Smooth muscle cell (in vitro differentiated cells): Measurements from ENCODE around the gene CD44. TPM values are rescaled to one million over a fixed set of nuclear protein-coding genes. Genes with fewer than 3 reads are reported as not detected.

Experiments
- DNase-seq: peaks from one replicate; lab custom pipeline; 2025; ENCODE audit not compliant: unreplicated experiment; lab: John Stamatoyannopoulos, UW
- H2AFZ ChIP-seq: fragments of 200-600 bp; sonication (generic); 2 replicates; pipeline ENCODE4 v1.6.0; 2016; ENCODE audit warnings: antibody characterized with exemption, low read depth, mild to moderate bottlenecking
- H3F3A ChIP-seq: fragments of 200-600 bp; sonication (generic); 2 replicates; pipeline ENCODE4 v1.6.0; 2017; ENCODE audit warnings: antibody characterized with exemption, low read depth
- H3K27ac ChIP-seq: fragments of 200-600 bp; sonication (generic); 2 replicates; pipeline ENCODE4 v1.5.1; 2016; ENCODE audit warnings: low read depth, mild to moderate bottlenecking
- H3K27me3 ChIP-seq: fragments of 200-600 bp; sonication (generic); 2 replicates; pipeline ENCODE4 v1.6.1; 2016; ENCODE audit warnings: low read depth, mild to moderate bottlenecking
- H3K36me3 ChIP-seq: fragments of 200-600 bp; sonication (generic); 2 replicates; pipeline ENCODE4 v1.5.1; 2016; ENCODE audit warnings: low read depth
- H3K4me1 ChIP-seq: fragments of 200-600 bp; sonication (generic); 2 replicates; pipeline ENCODE4 v1.5.1; 2016; ENCODE audit warnings: low read depth
- H3K4me2 ChIP-seq: fragments of 200-600 bp; sonication (generic); 2 replicates; pipeline ENCODE4 v1.6.0; 2016; ENCODE audit warnings: mild to moderate bottlenecking
- H3K4me3 ChIP-seq: fragments of 200-600 bp; sonication (generic); 2 replicates; pipeline ENCODE4 v1.5.1; 2016; ENCODE audit warnings: mild to moderate bottlenecking
- H3K79me2 ChIP-seq: fragments of 200-600 bp; sonication (generic); 2 replicates; pipeline ENCODE4 v1.6.0; 2016; ENCODE audit warnings: low read depth, mild to moderate bottlenecking
- H3K9ac ChIP-seq: fragments of 200-600 bp; sonication (generic); 2 replicates; pipeline ENCODE4 v1.6.0; 2016; ENCODE audit warnings: low read depth
- H3K9me3 ChIP-seq: fragments of 200-600 bp; sonication (generic); replicated peaks from 2 replicates; pipeline ENCODE4 v1.5.1; 2016; ENCODE audit warnings: low read depth
- H4K20me1 ChIP-seq: fragments of 200-600 bp; sonication (generic); 2 replicates; pipeline ENCODE4 v1.6.0; 2016; ENCODE audit warnings: low read depth
- WGBS: methylation state at CpG from one replicate; pipeline ENCODE4 v1.1.7; 2016; ENCODE audit warnings: low lambda C conversion rate; 5-methylcytosine and 5-hydroxymethylcytosine counted together
- polyA plus RNA-seq: library from polyadenylated mRNA; unstranded; fragments of >200 nt; fragmentation: Nextera tagmentation; extraction: Ambion mirVana; gene quantifications from 2 replicates; pipeline ENCODE4 v1.2.1, GENCODE V29; 2016
- total RNA-seq: library from RNA; depleted of rRNA; stranded (reverse); fragments of >200 nt; gene quantifications from 2 replicates; pipeline ENCODE4 v1.2.3, GENCODE V29; 2014
- TF ChIP-seq, protein P1 (sequence below): fragments of 200-600 bp; sonication (generic); IDR thresholded peaks from 2 replicates; pipeline ENCODE4 v1.5.1; 2017; ENCODE audit warnings: borderline replicate concordance, mild to moderate bottlenecking, antibody characterized with exemption; ENCODE audit not compliant: insufficient read depth, poor library complexity, severe bottlenecking

The CD44 gene
- total and polyA plus RNA-seq, 2 experiments from 2014 or later: 116 to 248 TPM

DNA sequence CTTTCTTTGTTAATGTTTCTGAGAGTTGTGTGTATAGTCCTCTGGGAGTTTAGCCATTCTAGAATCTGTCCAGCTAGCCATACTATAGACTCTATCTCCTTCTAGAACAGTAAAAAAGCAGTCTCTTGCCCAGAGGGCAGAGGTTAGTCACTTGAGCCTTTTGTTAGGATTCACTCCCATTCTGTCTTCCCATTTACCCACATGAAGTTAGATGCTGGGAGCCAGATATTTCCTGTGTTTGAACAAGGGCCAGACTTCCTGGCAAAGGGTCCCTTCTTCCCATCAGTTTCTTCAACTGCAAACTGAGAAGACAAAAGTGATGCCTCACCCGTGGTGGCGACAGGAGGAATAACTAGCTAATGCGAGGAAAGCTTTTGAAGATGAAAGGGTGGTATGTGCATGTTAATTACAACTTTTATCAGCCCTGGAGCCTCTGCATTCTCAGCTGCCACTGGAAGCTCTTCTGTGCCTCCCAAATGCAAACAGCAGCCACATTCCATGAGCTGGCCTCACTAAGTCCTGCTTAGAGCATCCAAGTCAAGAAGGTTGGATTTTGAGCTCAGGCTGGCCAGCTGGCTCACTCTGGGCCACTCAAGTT lies 12.8 kb downstream of the CD44 start:
- TF ChIP-seq, protein P1, sequence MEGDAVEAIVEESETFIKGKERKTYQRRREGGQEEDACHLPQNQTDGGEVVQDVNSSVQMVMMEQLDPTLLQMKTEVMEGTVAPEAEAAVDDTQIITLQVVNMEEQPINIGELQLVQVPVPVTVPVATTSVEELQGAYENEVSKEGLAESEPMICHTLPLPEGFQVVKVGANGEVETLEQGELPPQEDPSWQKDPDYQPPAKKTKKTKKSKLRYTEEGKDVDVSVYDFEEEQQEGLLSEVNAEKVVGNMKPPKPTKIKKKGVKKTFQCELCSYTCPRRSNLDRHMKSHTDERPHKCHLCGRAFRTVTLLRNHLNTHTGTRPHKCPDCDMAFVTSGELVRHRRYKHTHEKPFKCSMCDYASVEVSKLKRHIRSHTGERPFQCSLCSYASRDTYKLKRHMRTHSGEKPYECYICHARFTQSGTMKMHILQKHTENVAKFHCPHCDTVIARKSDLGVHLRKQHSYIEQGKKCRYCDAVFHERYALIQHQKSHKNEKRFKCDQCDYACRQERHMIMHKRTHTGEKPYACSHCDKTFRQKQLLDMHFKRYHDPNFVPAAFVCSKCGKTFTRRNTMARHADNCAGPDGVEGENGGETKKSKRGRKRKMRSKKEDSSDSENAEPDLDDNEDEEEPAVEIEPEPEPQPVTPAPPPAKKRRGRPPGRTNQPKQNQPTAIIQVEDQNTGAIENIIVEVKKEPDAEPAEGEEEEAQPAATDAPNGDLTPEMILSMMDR: no peak
- Histone ChIP-seq H3K4me3 (no peak overlapping the region), H3K9ac (no peak overlapping the region), H4K20me1 (peaks cover 25% of the 10 kb centered on the region), H3K27ac (peak overlapping the region; percentile 39), H3K79me2 (peaks cover 18% of the 10 kb centered on the region), H3K27me3 (no peaks in the 10 kb centered on the region), H3K36me3 (no peaks in the 10 kb centered on the region), H3K4me1 (peaks cover 8% of the 10 kb centered on the region), H3F3A (peaks cover 12% of the 10 kb centered on the region), H3K4me2 (peak overlapping the region; percentile 63), H3K9me3 (no peaks in the 10 kb centered on the region), H2AFZ (no peak overlapping the region)
- no peak for DNase-seq
- 3% methylated on average over 3 of the region's 3 CpGs for WGBS

DNA sequence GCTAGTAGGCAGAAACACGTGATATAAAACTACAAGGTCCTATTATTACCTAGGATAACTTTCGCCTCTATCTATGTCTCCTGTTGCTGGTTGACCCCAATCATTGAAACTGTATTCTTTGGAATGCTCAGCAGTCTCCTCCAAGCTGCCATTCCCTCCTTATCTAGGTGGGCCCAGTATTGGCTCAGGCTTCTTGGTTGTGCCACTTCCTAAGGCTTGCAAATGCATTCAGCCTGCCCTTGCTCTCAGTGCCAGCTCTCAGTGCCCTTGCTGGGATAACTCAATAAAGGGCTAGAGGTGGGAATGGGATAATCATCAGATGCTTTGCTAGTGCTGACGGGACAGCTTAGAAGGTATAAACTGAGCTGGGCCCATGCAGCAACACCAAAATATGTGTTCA lies 13.6 kb downstream of the CD44 start:
- H3F3A ChIP-seq: peaks cover 12% of the 10 kb centered on the region
- 89% methylated on average over 3 of the region's 3 CpGs for WGBS
- peaks cover 18% of the 10 kb centered on the region for H3K79me2 ChIP-seq
- no peak overlapping the region for H3K4me2 ChIP-seq
- H3K9me3 ChIP-seq: no peaks in the 10 kb centered on the region
- H2AFZ ChIP-seq: no peak overlapping the region
- peaks cover 8% of the 10 kb centered on the region for H3K4me1 ChIP-seq
- H4K20me1 ChIP-seq: peaks cover 30% of the 10 kb centered on the region
- H3K27ac ChIP-seq: no peak overlapping the region
- H3K36me3 ChIP-seq: no peaks in the 10 kb centered on the region
- TF ChIP-seq, protein P1: no peak
- no peak for DNase-seq
- H3K9ac ChIP-seq: no peak overlapping the region
- no peak overlapping the region for H3K4me3 ChIP-seq
- H3K27me3 ChIP-seq: no peaks in the 10 kb centered on the region

DNA sequence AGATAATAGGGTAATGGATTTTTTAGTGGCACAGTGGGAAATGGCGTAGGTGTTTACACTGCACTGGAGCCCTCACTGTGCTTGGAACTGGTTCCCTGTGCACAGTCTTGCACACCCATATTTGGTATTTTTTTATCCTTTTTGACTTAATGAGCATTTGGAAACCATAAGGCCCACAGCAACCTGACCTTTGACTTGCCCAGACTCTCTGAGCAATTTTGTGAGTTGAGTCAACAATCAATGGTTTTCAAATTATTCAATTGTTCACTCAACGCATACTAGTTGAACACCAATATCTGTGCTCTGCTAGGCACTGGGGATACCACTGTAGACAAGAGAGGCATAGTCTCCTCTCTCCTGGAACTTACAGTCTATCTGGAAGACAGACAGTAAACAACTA lies 14.3 kb downstream of the CD44 start:
- Histone ChIP-seq H3K4me1 (peaks cover 8% of the 10 kb centered on the region), H3K9ac (no peak overlapping the region), H3K27me3 (no peaks in the 10 kb centered on the region), H3K4me3 (no peak overlapping the region), H3K36me3 (no peaks in the 10 kb centered on the region), H3K27ac (no peak overlapping the region), H4K20me1 (peaks cover 37% of the 10 kb centered on the region), H2AFZ (no peak overlapping the region), H3K4me2 (no peak overlapping the region), H3K9me3 (no peaks in the 10 kb centered on the region), H3F3A (peaks cover 16% of the 10 kb centered on the region), H3K79me2 (peaks cover 18% of the 10 kb centered on the region)
- DNase-seq: no peak
- TF ChIP-seq, protein P1: no peak
- 90% methylated on average over 2 of the region's 2 CpGs for WGBS

DNA sequence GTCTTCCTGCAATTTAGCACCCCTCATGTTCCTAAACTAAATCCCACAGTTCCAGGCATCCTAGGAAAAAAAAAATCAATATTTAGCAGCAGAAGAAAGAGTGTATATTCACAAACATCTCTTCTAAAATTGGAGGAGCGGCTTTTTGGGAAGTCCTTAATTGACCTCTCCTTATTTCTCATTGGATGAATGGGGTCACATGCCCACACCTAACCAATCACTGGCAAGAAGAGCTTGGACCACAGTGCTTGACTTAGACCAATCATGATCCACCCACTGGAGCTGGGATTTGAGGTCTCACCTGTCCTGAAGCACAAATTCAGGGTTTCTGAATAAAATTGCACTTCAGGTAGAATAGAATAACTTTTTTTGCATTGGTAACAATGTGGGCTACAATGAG lies 16.0 kb downstream of the CD44 start:
- H3K4me2 ChIP-seq: no peak overlapping the region
- peaks cover 16% of the 10 kb centered on the region for H3F3A ChIP-seq
- DNase-seq: no peak
- H3K79me2 ChIP-seq: peaks cover 23% of the 10 kb centered on the region
- H3K4me1 ChIP-seq: peaks cover 17% of the 10 kb centered on the region
- no peak overlapping the region for H2AFZ ChIP-seq
- H3K4me3 ChIP-seq: no peak overlapping the region
- TF ChIP-seq, protein P1: no peak
- no peaks in the 10 kb centered on the region for H3K36me3 ChIP-seq
- no peak overlapping the region for H3K27ac ChIP-seq
- peaks cover 51% of the 10 kb centered on the region for H4K20me1 ChIP-seq
- no peaks in the 10 kb centered on the region for H3K9me3 ChIP-seq
- no peak overlapping the region for H3K9ac ChIP-seq
- 100% methylated on average over 1 of the region's 1 CpG for whole genome bisulfite sequencing
- H3K27me3 ChIP-seq: no peaks in the 10 kb centered on the region
